Measurements from ENCODE around the gene KIF26B. TPM values are rescaled to one million over a fixed set of nuclear protein-coding genes. Genes with fewer than 3 reads are reported as not detected.

Gene KIF26B
- total RNA-seq, 4 donors from 2014 or later: 0.90 to 2.0 (median 1.5) TPM

- Histone ChIP-seq H3K27me3 (no peaks in the 10 kb centered on the region), H3K4me3 (no peak overlapping the region), H3K27ac (no peak overlapping the region), H3K9me3 (no peaks in the 10 kb centered on the region), H3K4me1 (no peaks in the 10 kb centered on the region), H3K36me3 (no peaks in the 10 kb centered on the region)
- TF ChIP-seq EP300 (IDR thresholded peaks at IDR 0.05): no peak
- TF ChIP-seq POLR2A (IDR thresholded peaks at IDR 0.05): no peak
- TF ChIP-seq, protein P1, sequence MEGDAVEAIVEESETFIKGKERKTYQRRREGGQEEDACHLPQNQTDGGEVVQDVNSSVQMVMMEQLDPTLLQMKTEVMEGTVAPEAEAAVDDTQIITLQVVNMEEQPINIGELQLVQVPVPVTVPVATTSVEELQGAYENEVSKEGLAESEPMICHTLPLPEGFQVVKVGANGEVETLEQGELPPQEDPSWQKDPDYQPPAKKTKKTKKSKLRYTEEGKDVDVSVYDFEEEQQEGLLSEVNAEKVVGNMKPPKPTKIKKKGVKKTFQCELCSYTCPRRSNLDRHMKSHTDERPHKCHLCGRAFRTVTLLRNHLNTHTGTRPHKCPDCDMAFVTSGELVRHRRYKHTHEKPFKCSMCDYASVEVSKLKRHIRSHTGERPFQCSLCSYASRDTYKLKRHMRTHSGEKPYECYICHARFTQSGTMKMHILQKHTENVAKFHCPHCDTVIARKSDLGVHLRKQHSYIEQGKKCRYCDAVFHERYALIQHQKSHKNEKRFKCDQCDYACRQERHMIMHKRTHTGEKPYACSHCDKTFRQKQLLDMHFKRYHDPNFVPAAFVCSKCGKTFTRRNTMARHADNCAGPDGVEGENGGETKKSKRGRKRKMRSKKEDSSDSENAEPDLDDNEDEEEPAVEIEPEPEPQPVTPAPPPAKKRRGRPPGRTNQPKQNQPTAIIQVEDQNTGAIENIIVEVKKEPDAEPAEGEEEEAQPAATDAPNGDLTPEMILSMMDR (IDR thresholded peaks at IDR 0.05): no peak
- no peak for DNase-seq (ENCODE audit: low spot score in 2 of 2)
- WGBS, 2 donors: 31 to 47% methylated on average over 6 of the region's 6 CpGs
Observed at GRCh38 chr1:245235156-245235555, 80.4 kb downstream of the KIF26B start.

DNA sequence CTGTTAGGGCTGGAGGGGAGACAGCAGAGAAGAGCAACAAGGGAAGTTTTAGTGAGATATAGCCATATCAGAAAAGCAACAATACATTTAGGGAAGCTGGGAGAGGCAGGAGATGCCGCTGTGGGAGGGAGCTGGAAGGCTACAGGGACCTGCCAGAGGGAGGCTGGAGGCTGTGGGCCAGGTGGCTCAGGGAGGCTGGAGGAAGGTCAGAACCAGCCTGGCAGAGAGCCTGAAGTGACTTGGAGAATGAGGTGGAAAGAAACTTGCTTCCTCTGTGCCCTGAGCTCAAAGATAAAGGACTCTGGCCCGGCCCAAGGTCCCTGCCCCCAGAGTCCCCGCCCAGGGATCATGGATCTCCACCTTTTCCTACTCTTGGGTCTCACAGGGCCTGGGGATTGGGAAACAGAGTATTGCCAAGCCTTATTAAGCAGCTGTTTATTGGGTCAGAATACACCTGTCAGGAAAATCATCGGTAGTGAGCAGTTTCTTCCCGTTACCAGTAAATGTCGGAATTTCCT lies 85.9 kb downstream of the KIF26B start:
- DNase-seq (ENCODE audit: low spot score in 2 of 2): no peak
- H3K27ac ChIP-seq: no peak overlapping the region
- H3K4me3 ChIP-seq: no peak overlapping the region
- H3K36me3 ChIP-seq: no peaks in the 10 kb centered on the region
- no peaks in the 10 kb centered on the region for H3K9me3 ChIP-seq
- H3K27me3 ChIP-seq: no peaks in the 10 kb centered on the region
- WGBS, 2 donors: 80 to 91% methylated on average over 6 of the region's 6 CpGs
- H3K4me1 ChIP-seq: no peaks in the 10 kb centered on the region
- TF ChIP-seq, protein P1 (IDR thresholded peaks at IDR 0.05): no peak
- TF ChIP-seq POLR2A (IDR thresholded peaks at IDR 0.05): no peak
- TF ChIP-seq EP300 (IDR thresholded peaks at IDR 0.05): no peak

- no peak overlapping the region for H3K27ac ChIP-seq
- WGBS, 2 donors: 59 to 86% methylated on average over 5 to 8 of the region's 14 CpGs
- TF ChIP-seq POLR2A (IDR thresholded peaks at IDR 0.05) (no peak), EP300 (IDR thresholded peaks at IDR 0.05) (no peak)
- TF ChIP-seq, protein P1 (IDR thresholded peaks at IDR 0.05): no peak
- no peaks in the 10 kb centered on the region for H3K4me1 ChIP-seq
- no peaks in the 10 kb centered on the region for H3K27me3 ChIP-seq
- DNase-seq (ENCODE audit: low spot score in 2 of 2): no peak
- H3K4me3 ChIP-seq: no peak overlapping the region
- no peaks in the 10 kb centered on the region for H3K36me3 ChIP-seq
- no peaks in the 10 kb centered on the region for H3K9me3 ChIP-seq
Observed at GRCh38 chr1:245241526-245242130, 86.8 kb downstream of the KIF26B start.

DNA sequence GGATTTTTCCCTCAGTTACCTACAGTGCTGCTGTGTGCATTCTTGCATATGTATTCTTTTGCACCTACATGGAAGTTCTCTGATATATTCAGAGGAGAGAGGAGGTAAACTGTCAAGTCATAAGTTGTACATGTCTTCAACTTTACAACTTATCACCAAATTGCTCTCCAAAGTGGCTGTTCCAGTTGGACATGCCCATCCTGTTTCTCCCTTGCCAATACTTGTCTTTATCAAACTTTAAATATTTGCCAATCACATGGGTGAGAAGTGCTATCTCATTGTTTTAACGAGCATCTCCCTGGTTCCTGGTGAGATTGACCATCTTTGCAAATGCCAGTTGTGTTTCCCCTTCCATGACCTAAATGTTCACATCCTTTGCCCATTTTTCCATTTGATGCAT lies 88.2 kb downstream of the KIF26B start:
- no peak for TF ChIP-seq EP300 (IDR thresholded peaks at IDR 0.05)
- TF ChIP-seq, protein P1 (IDR thresholded peaks at IDR 0.05): no peak
- no peak for TF ChIP-seq POLR2A (IDR thresholded peaks at IDR 0.05)
- no peaks in the 10 kb centered on the region for H3K9me3 ChIP-seq
- DNase-seq (ENCODE audit: low spot score in 2 of 2): no peak
- no peaks in the 10 kb centered on the region for H3K36me3 ChIP-seq
- H3K27ac ChIP-seq: no peak overlapping the region
- H3K4me3 ChIP-seq: no peak overlapping the region
- H3K4me1 ChIP-seq: no peaks in the 10 kb centered on the region
- WGBS, 2 donors: 76 to 91% methylated on average over 1 of the region's 1 CpG
- H3K27me3 ChIP-seq: no peaks in the 10 kb centered on the region

DNA sequence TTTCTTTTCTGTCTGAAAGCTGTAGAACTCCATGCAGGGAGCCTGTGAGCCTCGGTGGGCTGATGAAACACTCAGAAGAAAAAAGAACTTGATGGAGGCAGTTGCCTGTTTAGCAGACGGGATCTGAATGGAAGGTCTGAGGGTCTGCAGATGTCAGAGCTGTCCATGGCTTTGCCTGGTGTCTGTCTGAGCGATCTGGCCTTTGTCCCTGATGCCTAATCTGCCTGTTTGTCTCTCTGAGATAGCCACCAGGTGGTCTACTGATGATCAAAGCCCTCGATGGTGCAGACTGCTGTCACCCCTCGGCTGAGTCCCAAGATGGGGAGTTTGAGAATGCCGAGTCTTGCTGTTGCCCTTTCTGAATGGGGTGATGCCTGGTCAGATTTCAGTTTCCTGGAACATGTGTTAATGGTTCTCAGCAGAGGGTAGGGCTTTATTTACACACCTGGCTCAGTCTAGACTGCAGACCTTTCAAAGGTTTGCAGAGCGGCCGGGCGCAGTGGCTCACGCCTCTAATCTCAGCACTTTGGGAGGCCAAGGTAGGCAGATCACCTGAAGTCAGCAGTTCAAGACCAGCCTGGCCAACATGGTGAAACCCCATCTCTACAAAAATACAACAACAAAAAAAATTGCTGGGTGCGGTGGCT lies 90.4 kb downstream of the KIF26B start:
- TF ChIP-seq, protein P1 (IDR thresholded peaks at IDR 0.05): no peak
- TF ChIP-seq POLR2A (IDR thresholded peaks at IDR 0.05) (no peak), EP300 (IDR thresholded peaks at IDR 0.05) (no peak)
- Histone ChIP-seq H3K4me3 (no peak overlapping the region), H3K27ac (no peak overlapping the region), H3K4me1 (no peaks in the 10 kb centered on the region), H3K9me3 (no peaks in the 10 kb centered on the region), H3K27me3 (no peaks in the 10 kb centered on the region), H3K36me3 (no peaks in the 10 kb centered on the region)
- 71% methylated on average over 10 to 11 of the region's 11 CpGs for WGBS, 2 donors
- no peak for DNase-seq (ENCODE audit: low spot score in 2 of 2)

Measured in tibial nerve (tissue), 4 donors.